GM18867 (cell line): ENCODE results near the gene IQSEC1.

Experiments used
- ATAC-seq: cut with Tn5 transposase; IDR thresholded peaks from one replicate; pipeline ENCODE4 v1.9.1; 2021; ENCODE audit warnings: mild to moderate bottlenecking, moderate library complexity; ENCODE audit not compliant: unreplicated experiment

The IQSEC1 gene

DNA sequence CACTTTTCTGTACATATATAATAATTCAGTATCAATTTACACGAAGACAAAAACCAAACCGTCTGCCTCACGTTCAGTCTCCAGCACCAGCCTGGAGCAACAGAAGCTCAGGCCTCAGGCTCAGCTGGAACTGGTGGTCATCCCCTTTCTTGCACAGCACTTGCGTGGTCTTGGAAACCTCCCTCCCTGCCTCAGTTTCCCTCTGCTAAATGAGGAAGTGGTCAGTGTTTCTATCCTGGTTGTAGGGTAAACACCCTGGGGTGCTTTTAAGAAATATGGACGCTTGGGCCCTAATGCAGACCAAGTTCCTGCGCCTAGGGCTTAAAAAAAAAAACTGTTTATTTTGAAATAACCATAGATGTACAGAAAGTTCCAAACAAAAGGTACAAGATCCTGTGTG lies 21.6 kb downstream of the IQSEC1 start:
- no peak for ATAC-seq

- ATAC-seq: no peak
Observed at GRCh38 chr3:13051066-13051465, 22.2 kb downstream of the IQSEC1 start.

GRCh38 chr3:13050446-13050845 lies 22.8 kb downstream of the IQSEC1 start:
- ATAC-seq: no peak

- no peak for ATAC-seq
Observed at GRCh38 chr3:13049400-13049799, 23.8 kb downstream of the IQSEC1 start.

DNA sequence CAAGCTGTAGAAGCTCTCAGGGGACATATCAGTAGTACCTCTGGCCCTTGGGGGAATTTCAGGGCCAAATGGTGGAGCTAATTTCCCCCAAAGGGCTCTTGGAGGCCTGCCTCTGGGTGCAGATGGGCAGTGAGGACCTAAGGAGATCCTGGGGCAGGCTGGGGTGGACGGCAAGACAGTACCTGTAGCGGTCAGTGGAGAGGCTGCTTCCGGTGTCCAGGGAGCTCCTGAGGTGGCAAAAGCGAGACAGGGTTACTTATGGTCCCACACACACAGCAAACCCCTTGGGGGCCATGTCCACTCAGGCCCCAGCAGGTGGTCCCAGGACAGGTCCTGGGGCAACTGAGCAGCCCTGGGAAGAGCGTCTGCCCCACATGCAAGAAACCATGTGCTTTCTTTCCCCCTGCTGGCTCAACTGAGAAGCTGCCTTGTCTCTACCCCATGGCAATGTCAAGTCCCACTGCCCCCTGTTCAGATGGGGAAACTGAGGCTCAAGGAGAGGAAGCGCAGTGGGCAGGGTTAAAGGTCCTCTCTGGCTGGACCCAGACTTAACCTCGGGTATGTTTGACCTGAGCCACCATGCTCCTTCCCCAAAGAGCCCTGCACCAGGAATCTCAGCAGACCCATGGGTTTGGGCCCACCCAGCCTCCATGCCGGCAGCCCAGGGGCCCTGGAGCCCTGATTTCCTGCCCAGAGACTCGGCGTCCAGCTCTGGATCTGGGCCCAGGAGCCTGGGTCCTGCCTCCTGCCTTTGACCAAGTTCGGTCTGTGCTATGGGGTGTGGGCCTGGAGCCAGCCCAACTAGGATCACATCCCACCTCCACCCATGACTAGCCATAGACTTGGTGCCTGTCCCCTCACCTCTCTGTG lies 25.7 kb downstream of the IQSEC1 start:
- ATAC-seq: no peak

DNA sequence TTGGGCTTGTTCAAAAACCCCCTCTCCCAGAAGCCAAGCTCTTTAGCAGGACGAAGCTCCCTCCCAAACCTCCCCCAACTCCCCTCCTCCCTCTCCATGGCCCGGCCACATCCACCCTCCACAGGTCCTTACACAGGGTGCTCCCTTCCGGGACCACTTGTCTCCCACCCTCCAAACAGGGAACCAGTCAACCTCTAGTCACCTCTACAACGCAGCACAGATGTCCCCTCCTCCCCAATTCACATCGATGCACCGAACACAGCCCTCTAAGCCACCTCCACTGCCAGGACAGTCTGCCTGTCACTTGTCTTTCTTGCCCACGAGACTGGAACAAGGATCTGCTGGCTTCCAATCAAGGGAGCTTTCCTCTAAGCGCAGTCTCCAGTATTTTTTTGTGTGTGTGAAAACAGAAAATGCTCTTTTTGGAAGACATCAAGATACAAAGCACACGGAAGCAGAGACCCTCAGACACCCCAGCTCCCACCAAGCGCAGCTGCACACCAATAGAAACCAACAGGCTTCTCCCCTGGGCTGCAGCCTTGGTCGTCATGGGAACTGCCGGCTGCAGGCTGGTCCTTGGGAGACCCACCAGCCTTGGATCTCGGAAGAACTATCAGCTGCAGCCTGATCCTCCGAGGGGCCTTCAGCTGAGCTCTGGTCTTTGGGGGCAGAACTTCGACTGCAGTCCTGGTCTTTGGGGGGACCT lies 26.5 kb downstream of the IQSEC1 start:
- ATAC-seq: peak; percentile 17

DNA sequence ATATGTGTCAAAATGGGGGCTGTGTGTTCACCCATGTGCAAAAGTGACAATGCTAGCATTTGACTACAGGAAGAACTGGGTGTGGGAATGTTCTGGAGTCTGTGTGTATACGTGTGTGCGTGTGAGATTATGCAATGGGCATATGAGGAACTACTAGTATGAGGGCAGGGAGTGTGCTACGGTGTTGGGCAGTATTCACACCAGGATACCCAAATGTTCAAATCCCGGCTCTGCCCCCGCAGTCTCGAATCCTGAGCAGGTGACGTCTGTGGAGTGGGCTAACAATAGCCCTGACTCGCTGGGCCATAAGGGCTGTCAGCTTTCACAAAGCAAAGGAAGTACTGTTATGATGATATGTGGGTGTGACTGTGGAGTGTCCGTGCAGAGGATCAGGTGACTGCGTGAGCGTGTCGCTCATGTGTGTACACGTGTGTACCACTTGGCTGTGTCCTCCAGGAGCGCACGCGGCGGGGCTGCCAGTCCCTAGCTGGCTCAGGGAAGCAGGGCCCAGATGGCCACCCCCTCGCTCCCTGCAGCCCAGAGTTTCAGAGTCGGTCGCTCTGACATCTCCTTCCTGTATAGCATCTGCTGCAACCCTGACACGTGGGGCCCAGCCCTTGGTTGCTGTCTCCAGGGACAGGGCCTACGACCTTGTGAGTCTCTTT lies 27.2 kb downstream of the IQSEC1 start:
- peak; percentile 84 for ATAC-seq

DNA sequence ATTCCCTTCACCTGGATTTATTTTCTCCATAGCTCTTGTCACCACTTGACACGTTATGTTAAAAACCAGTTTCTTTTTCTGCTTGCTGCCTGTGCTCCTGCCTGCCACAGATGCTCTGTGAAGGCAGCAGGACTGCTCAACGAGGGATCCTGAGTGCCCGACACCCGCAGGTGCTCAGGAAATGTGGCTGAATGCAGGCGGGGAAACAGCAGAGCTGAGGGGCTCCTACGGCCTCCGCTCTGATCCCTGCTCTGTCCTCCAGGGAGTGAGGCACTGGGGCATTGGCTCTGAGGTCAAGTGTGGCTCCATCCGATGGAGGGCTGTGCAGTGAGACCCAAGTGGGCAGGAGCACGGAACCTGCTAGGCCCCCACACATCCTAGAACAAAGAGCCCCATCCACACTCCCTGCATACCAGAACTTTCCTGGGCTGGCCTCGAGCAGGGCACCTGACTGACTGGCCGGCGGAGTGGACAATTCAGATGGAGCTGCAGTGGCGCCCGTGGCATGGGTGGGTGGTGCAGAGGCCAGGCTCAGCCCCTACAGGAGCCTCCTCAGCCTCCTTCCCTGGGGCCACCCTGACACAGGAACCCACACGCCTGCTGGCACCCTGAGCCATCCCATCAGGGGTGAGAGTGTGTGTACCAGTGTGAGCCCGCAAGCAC lies 27.9 kb downstream of the IQSEC1 start:
- ATAC-seq: peak; percentile 14

DNA sequence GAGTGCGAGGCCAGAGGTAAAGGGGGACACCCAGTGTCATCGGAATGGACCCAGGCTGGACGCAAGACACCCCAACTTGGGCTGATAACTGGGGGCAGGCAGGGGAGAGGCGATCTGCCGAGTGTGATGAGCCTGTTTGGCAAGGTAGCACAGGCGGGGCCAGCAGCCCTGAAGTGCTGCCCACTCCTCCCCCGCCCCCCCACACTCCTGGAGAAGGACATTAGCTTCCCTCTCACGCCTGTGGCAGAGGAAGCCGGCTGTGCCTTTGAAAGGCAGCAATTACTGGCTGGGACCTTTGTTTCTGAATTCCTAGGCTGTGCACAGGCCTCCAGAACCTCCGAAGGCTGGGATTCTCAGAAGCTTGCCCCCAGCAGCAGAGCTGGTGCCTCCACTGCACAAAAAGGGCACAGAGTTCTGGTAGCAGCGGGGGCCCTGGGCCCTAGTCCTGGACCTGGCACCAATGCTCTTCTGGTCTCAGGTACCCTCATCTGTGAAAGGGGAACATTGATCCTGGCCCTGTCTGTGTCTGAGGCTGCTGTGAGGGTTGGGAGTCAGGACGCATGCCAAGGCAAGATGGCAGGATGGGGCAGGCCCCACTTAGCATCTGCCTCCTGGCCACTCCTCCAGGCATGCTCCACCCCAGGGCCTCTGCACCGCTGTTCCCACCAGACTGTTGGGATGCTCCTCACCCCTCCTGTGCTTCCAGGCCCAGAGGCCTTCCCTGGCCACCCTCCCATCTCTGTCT lies 28.6 kb downstream of the IQSEC1 start:
- ATAC-seq: no peak

GRCh38 chr3:13043656-13044055 lies 29.6 kb downstream of the IQSEC1 start:
- no peak for ATAC-seq

- no peak for ATAC-seq
Observed at GRCh38 chr3:13042715-13043271, 30.4 kb downstream of the IQSEC1 start.

- no peak for ATAC-seq
Observed at GRCh38 chr3:13042127-13042701, 31.0 kb downstream of the IQSEC1 start.

GRCh38 chr3:13041113-13041776 lies 32.0 kb downstream of the IQSEC1 start:
- ATAC-seq: no peak

GRCh38 chr3:13040361-13041074 lies 32.7 kb downstream of the IQSEC1 start:
- peak; percentile 98 for ATAC-seq

DNA sequence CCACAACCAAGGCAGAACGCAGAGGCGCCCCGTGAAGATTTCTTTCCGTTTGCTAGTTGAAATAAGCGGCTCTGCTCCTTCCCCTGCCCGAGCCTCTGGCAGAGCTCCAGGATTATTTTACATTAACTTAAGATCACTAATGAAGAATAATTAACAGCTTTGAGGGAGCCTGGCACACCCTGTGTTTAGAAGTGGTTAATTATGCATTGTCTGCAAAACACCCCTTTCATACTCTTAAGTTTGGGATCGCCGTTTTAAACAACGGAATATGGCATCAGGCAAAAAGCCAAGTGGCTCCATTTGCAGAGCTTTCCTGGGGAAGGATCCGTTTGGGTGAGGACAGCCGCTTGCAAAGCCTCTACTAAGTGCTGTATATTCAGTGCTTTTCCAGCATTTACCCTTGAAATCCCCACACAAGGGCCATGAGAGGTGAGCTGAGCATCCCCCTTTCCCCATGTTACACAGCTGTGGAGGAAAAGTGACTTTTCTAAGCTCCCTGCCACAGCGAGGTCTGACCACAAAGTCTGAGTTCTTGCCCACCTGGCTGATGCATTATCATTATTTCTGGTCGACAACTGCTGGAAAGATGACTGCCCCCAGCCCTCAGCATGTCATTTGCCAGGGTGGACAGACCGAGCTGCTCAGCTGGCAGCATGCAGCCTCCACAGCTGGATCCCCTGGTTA lies 33.9 kb downstream of the IQSEC1 start:
- ATAC-seq: no peak

- no peak for ATAC-seq
Observed at GRCh38 chr3:13037458-13038117, 35.6 kb downstream of the IQSEC1 start.

DNA sequence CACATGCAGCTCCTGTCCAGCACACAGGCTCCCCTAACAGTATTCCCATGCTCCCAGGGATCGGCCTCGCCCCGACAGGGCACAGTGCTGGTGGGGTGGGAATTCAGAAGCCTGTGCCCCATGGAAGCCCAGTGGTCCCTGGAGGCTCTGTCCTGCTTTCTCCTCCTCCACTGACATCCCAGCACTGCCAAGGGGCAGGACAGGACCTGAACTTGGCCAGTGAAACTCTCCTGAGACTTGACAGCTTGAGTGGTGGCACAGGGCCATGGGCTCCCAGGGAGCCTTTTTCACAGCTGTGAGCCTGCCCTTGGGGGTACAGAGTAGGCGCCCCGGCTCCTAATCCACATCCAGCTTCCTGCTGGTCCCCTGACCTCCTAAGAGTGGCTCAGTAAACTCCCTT lies 38.4 kb downstream of the IQSEC1 start:
- no peak for ATAC-seq
